Esophagus squamous epithelium (tissue), 5 donors: ENCODE data around the gene AGBL1. TPM values are rescaled to one million over a fixed set of nuclear protein-coding genes. Genes with fewer than 3 reads are reported as not detected.
"Not testable (repeated sequence)": the region's sequence is repeated elsewhere in the genome, so short reads cannot be mapped to it uniquely, and the experiment has no call there.

Experiments used
- DNase-seq: peaks from one replicate; lab custom pipeline; 2025; lab: John Stamatoyannopoulos, UW
- H3K27ac ChIP-seq, 4 donors: fragments of 200-600 bp; sonication (generic); one replicate each; pipeline ENCODE4 v1.5.1; 2016 to 2019; ENCODE audit warnings: mild to moderate bottlenecking in 1 of 4
- H3K27me3 ChIP-seq, 4 donors: fragments of 200-600 bp; sonication (generic); 1 replicate in 3 of 4; 2 replicates in 1 of 4; pipeline versions ENCODE4 v1.5.1 to v1.6.0; 2017 to 2021; ENCODE audit warnings: antibody characterized with exemption in 1 of 4
- H3K36me3 ChIP-seq, 3 donors: fragments of 200-600 bp; sonication (generic); one replicate each; pipeline ENCODE4 v1.5.1; 2016 to 2019
- H3K4me1 ChIP-seq, 3 donors: fragments of 200-600 bp; sonication (generic); one replicate each; pipeline ENCODE4 v1.5.1; 2017 to 2019
- H3K4me3 ChIP-seq, 4 donors: fragments of 200-600 bp; sonication (generic); 1 replicate in 3 of 4; 2 replicates in 1 of 4; pipeline ENCODE4 v1.5.1; 2016 to 2019; ENCODE audit warnings: mild to moderate bottlenecking in 2 of 4, moderate library complexity in 1 of 4
- H3K9me3 ChIP-seq, 3 donors: fragments of 200-600 bp; sonication (generic); one replicate each; pipeline ENCODE4 v1.5.1; 2016 to 2019
- CTCF ChIP-seq, 6 experiments: fragments of 450-650 bp in 4 of 6; fragments of 200-600 bp in 2 of 6; sonication (generic) in 2 of 6; IDR thresholded peaks; one replicate each; pipeline ENCODE4 v1.5.1; 2016 to 2019; ENCODE audit warnings: antibody characterized with exemption in 6 of 6, mild to moderate bottlenecking in 4 of 6, moderate library complexity in 4 of 6
- POLR2A ChIP-seq, 4 donors: fragments of 450-650 bp; IDR thresholded peaks; one replicate each; pipeline ENCODE4 v1.6.1; 2017; ENCODE audit warnings: antibody characterized with exemption in 4 of 4, mild to moderate bottlenecking in 4 of 4, moderate library complexity in 3 of 4
- WGBS, 2 donors: methylation state at CpG; one replicate each; pipeline ENCODE4 v1.1.5; 2018; 5-methylcytosine and 5-hydroxymethylcytosine counted together
- intact Hi-C: fragments of 100-400 bp; cut with DNase I; formaldehyde crosslinking; loops from one replicate; pipeline ENCODE4 v1.15.0; 2022
- total RNA-seq, 4 donors: library from RNA; depleted of rRNA; stranded (reverse); fragments of >200 nt; gene quantifications; one replicate each; pipeline ENCODE4 v1.1.0, GENCODE V29; 2016
- donor health status: DM: yes; HTN: yes; CAD: no.

The AGBL1 gene
- total RNA-seq, 4 donors from 2014 or later: 0.11 to 0.21 (median 0.19) TPM; not detected in 1

- no peaks in the 10 kb centered on the region for H3K36me3 ChIP-seq
- TF ChIP-seq POLR2A (IDR thresholded peaks at IDR 0.05) (no peak), CTCF (IDR thresholded peaks at IDR 0.05) (no peak)
- no peak overlapping the region for H3K4me3 ChIP-seq
- H3K4me1 ChIP-seq: no peaks in the 10 kb centered on the region
- 28 to 37% methylated on average over 6 of the region's 6 CpGs for WGBS, 2 donors
- H3K27ac ChIP-seq: no peak overlapping the region
- intact Hi-C loops: no loop called here
- peaks cover 0 to 5% (median 0%) of the 10 kb centered on the region in 4 donors for H3K27me3 ChIP-seq
- DNase-seq: no peak
- no peaks in the 10 kb centered on the region for H3K9me3 ChIP-seq
Observed at GRCh38 chr15:86445579-86446252, 366.0 kb downstream of the AGBL1 start.

- 47 to 77% methylated on average over 2 of the region's 2 CpGs for WGBS, 2 donors
Observed at GRCh38 chr15:86446253-86446640, 366.6 kb downstream of the AGBL1 start.

GRCh38 chr15:86465470-86466039, 385.9 kb downstream of the AGBL1 start:
- intact Hi-C loops: loop anchor here (10.0 kb wide), 1 partner anchor 61 kb away; no protein-coding TSS in a partner anchor
- H3K36me3 ChIP-seq, H3K27ac ChIP-seq, DNase-seq, H3K27me3 ChIP-seq, H3K4me1 ChIP-seq, H3K4me3 ChIP-seq: not testable (repeated sequence)
- peaks cover 0 to 26% (median 0%) of the 10 kb centered on the region in 3 donors for H3K9me3 ChIP-seq
- WGBS, 2 donors: 91 to 94% methylated on average over 8 of the region's 8 CpGs

More at GRCh38 chr15:86446253-86446640, 366.6 kb downstream of the AGBL1 start:
- no peak for DNase-seq
- Histone ChIP-seq H3K4me3 (no peak overlapping the region), H3K36me3 (no peaks in the 10 kb centered on the region), H3K27me3 (peaks cover 0 to 5% (median 0%) of the 10 kb centered on the region in 4 donors), H3K27ac (no peak overlapping the region), H3K9me3 (no peaks in the 10 kb centered on the region), H3K4me1 (no peaks in the 10 kb centered on the region)
- TF ChIP-seq POLR2A (IDR thresholded peaks at IDR 0.05): no peak
- TF ChIP-seq CTCF (IDR thresholded peaks at IDR 0.05): no peak
- intact Hi-C loops: no loop called here

GRCh38 chr15:86481720-86482119, 402.0 kb downstream of the AGBL1 start:
- no peaks in the 10 kb centered on the region for H3K36me3 ChIP-seq
- no peaks in the 10 kb centered on the region for H3K4me1 ChIP-seq
- DNase-seq: no peak
- WGBS, 2 donors: 75 to 79% methylated on average over 2 of the region's 2 CpGs
- no peaks in the 10 kb centered on the region for H3K9me3 ChIP-seq
- intact Hi-C loops: no loop called here
- H3K27ac ChIP-seq: no peak overlapping the region
- no peaks in the 10 kb centered on the region for H3K27me3 ChIP-seq
- no peak overlapping the region for H3K4me3 ChIP-seq
- TF ChIP-seq CTCF (IDR thresholded peaks at IDR 0.05) (no peak), POLR2A (IDR thresholded peaks at IDR 0.05) (no peak)

- no peaks in the 10 kb centered on the region for H3K36me3 ChIP-seq
- no peak overlapping the region for H3K27ac ChIP-seq
- WGBS, 2 donors: 0 to 22% methylated on average over 1 of the region's 1 CpG
- no peak for DNase-seq
- TF ChIP-seq CTCF (IDR thresholded peaks at IDR 0.05) (no peak), POLR2A (IDR thresholded peaks at IDR 0.05) (no peak)
- intact Hi-C loops: no loop called here
- H3K4me3 ChIP-seq: no peak overlapping the region
- H3K9me3 ChIP-seq: no peaks in the 10 kb centered on the region
- H3K4me1 ChIP-seq: no peaks in the 10 kb centered on the region
- H3K27me3 ChIP-seq: no peaks in the 10 kb centered on the region
Observed at GRCh38 chr15:86483936-86484335, 404.3 kb downstream of the AGBL1 start.
